Prostate gland (tissue), 2 donors: ENCODE results near the gene IQCE.

Experiments
- CTCF ChIP-seq, 4 experiments: fragments of 200-600 bp in 2 of 4; fragments of 450-650 bp in 2 of 4; sonication (generic) in 2 of 4; IDR thresholded peaks; 1 replicate in 3 of 4; 2 replicates in 1 of 4; pipeline ENCODE4 v1.5.1; 2016 to 2019; ENCODE audit warnings: antibody characterized with exemption in 4 of 4, mild to moderate bottlenecking in 2 of 4, moderate library complexity in 2 of 4
- POLR2A ChIP-seq: fragments of 450-650 bp; IDR thresholded peaks from one replicate; pipeline ENCODE4 v1.6.1; 2016; ENCODE audit warnings: antibody characterized with exemption, mild to moderate bottlenecking

- TF ChIP-seq POLR2A (no peak), CTCF (IDR thresholded peaks at IDR 0.05) (no peak)
Observed at GRCh38 chr7:2526659-2527504, 31.9 kb upstream of the IQCE start.
